GM19452 (cell line): ENCODE measurements around the gene TSC2.

Experiments
- ATAC-seq: cut with Tn5 transposase; IDR thresholded peaks from one replicate; pipeline ENCODE4 v1.9.1; 2021; ENCODE audit not compliant: unreplicated experiment

The TSC2 gene

DNA sequence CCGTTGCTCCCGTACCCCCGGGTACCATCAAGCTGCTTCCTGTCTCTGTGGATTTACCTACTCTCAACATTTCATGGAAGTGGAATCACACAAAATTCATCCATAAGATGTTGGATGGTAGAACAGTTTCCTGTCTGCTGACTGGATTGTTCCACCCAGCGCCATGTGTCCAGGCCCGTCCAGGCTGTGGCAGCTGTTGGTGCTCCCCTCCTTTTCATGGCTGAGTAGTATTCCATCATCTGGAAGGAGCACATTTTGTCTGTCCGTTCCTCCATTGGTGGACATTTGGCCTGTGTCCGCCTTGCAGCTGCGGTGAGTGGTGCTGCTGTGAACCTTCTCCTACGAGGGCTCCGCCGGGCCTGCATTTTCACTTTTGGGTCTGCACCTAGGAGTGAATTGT lies 18.4 kb downstream of the TSC2 start:
- no peak for ATAC-seq

DNA sequence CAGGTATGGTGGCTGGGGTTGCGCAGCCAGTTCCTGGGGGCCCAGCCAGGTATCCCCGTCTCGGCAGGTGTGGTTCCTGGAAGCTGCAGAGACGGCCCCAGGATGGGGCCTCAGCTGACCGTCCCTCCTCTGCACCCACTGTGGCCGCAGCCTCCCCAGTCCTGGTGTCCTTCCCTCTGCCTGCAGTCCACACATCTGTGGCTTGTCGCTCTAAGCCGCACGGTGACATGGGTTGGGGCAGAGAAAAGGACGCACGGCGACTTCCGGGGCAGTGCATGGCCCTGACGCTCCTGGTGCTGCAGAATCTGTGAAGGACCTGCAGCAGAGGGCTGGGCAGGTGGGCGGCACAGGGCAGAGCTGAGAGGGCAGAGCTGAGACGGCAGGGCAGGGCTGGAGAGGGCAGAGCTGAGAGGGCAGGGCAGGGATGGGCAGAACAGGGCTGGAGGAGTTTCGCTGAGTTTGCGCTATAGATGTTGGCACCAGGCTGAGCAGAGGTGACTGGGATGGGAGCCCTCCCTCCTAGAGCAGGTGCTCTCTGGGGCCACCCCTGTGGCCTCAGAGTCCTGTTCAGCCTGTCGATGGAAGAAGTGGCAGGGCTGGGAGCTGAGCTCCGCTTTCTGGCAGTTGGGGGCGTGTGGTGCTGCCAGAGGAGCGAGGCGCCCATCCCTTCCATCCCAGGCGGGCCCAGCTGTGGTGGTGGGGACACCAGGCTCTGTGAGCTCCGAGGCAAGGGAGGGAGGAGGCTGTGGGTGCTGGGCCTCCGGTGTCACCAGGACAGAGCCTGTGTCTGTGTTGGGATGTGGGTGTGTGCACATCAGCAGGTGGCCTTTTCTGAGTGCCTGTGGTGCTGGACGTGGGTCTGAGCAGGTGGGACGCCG lies 23.0 kb downstream of the TSC2 start:
- no peak for ATAC-seq

DNA sequence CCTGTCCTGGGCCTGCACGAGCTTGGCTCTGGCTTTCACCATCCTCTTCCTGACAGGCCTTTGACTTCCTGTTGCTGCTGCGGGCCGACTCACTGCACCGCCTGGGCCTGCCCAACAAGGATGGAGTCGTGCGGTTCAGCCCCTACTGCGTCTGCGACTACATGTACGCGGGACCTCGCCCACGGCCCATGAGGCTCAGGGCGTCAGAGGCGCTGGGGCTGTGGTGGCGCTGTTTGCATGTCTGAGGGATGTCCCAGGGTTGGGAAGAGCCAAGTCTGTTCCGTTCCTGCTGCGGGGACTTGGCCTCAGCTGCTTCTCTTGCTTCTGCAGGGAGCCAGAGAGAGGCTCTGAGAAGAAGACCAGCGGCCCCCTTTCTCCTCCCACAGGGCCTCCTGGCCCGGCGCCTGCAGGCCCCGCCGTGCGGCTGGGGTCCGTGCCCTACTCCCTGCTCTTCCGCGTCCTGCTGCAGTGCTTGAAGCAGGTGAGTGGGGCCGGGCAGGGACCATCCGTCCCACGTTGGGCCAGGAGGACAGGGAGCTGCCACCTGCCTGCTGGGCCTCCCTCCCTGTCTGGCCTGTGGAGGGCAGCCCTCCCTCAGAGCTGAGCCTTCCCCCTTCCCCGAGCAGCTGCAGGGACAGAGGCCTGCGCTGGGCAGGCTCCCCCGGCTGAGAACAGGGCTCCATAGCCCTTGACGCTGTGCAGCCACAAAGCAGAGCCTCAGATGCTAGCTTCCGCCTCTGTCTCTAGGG lies 23.8 kb downstream of the TSC2 start:
- no peak for ATAC-seq

DNA sequence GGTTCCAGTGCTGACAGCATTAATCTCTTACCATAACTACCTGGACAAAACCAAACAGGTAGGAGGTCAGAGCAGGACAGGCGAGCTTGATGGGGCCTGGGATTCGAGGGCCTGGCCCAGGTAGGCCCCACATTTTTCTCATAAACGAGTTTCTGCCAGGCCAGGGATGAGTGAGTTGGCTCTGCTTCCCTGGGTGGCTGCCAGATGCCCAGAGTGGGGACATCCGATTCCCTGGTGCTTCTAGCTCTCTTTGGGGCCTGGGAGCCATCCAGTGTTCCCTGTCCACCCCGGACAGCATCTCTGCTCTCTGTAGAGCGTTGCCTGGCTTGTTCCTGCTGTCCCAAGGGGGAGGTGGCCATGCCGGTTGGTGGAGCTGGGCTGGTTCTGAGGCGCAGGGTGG lies 25.1 kb downstream of the TSC2 start:
- ATAC-seq, result no peak

DNA sequence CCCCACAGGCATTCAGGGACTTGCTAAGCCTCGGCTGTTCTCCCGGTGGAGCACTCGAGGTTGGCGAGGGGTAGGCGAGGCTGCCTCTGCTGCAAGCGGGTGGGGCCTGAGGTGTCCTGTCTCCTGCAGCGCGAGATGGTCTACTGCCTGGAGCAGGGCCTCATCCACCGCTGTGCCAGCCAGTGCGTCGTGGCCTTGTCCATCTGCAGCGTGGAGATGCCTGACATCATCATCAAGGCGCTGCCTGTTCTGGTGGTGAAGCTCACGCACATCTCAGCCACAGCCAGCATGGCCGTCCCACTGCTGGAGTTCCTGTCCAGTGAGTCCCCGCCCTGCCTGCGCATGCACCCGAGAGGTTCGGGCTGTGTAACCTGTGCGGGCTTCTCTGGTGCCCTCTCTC lies 26.3 kb downstream of the TSC2 start:
- no peak for ATAC-seq

DNA sequence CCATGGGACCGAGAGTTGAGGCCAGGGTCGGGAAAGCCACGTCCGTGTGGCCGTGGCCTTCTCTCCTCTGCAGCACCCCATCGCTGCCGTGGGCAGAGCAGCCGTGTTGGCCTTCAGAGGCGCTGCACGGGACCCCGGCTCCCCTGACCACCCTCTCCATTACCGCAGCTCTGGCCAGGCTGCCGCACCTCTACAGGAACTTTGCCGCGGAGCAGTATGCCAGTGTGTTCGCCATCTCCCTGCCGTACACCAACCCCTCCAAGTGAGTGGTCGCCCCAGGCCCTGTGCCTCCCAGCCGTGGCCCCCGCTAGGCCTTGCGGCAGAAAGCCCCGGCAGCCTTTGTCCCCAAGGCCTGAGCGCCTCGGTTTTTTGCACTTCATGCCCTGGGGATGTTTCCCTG lies 27.8 kb downstream of the TSC2 start:
- no peak for ATAC-seq

DNA sequence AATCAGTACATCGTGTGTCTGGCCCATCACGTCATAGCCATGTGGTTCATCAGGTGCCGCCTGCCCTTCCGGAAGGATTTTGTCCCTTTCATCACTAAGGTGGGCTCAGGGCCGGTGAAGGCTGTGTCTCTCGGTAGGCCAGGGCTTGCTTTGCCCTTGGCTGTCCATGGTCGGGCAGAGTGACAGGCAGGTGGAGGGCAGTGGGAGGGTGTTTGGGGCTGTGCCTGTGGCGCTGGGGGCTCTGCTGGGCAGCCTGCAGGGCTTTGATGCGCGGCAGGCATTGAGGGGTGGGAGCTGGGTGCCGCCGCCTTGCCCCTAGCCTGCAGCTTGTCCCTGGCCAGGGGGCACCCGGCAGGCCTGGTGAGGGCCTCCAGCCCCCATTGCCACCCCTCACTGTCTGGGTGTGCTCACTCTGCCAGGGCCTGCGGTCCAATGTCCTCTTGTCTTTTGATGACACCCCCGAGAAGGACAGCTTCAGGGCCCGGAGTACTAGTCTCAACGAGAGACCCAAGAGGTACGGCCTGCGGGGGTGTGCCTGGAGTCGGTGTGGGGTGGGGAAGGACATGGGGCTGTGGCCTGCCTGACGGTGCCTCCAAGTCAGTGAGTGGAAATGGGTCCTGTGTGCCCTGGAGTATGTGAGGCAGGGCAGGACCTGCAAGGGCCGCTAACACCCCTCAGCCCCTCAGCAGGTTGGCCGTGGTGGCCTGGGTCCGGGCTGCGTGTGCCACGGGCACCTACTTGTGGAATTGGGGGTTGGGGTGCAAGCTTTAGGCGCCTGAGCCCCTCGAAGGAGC lies 28.5 kb downstream of the TSC2 start:
- no peak for ATAC-seq

DNA sequence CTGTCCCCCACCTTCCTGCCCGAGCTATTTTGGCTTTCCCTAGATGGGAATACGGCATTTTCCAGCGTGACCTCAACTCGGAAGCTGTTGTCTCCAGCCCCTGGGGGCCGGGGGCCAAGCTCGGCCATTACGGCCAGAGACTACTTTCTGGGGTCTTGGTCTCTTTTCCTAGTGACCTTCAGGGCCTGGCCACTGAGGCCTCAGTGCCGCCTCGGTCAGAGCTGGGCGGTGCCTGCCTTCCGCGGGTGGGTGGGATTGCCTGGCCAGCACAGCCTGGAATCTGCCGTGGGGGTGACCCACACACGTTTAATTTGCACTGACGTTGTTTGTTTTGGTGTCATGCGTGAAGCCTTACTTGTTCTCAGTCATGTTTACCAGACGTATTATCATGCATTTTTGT lies 29.2 kb downstream of the TSC2 start:
- ATAC-seq, result no peak

DNA sequence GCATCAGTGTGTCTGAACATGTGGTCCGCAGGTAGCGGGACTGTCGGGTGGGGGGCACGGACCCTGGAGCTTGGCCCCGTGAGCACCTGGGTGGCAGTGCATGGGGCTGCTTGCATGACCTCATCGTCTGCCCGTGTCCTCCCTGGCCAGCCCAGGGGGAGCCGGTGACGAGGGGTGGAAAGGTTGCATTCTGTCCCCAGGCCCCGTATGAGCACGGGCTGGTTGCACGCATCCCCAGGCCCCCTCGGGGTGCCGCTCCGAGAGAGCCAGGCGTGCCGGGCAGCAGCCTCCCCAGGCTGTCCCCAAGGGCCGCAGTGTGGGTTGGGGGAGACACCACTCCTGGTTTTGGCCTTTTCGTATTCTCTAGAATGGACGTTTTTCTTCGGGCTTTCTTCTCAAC lies 29.9 kb downstream of the TSC2 start:
- ATAC-seq, result no peak

DNA sequence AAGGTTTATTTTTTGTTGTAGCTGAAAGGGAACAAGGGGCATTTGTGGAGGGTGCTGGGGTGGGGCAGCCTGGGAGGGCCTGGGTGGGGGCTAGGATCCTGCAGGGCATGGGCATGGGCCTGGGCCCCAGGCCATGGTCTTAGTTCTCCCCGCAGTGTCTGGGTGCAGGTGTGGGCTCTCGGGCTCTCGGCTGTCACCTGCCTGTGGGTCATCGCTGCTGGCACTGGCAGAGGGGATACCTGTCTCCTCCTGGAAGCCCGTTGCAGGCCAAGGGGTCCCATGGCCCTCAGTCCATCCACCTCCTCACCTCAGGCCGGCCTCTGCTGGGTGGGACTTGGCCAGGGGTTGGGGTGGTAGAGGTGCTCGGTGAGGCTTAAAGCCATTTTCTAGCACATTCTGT lies 30.3 kb downstream of the TSC2 start:
- ATAC-seq, result no peak

DNA sequence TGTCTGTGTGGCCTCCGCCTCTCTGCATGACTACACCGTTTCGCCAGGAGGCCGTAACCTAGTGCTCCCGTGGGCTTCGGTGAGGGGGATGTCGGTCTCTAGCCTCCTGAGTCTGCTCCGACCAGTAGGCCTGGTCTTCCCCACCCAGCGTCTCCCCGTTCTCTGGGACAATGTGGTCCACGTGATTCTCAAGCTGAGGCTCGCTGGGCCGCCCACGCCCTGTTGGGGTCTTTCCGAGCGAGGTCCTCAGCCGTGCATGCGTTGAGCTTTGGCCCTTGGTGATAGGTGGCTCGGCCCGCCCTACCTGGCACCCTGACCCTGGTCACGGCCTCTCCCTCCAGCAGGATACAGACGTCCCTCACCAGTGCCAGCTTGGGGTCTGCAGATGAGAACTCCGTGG lies 30.9 kb downstream of the TSC2 start:
- no peak for ATAC-seq

DNA sequence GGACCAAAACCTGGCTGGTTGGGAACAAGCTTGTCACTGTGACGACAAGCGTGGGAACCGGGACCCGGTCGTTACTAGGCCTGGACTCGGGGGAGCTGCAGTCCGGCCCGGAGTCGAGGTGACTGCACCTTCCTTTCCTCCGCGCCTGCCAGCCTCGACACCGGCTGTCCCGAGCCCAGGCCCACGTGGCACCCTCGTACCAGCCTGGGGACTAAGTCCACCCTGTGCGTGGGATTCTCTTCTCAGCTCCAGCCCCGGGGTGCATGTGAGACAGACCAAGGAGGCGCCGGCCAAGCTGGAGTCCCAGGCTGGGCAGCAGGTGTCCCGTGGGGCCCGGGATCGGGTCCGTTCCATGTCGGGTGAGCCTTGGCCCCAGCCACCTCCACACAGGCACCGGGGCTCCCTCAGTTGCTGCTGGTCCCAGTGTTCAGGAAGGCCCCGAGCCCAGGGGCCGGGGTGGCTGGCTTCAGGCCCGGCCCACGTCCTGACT lies 31.6 kb downstream of the TSC2 start:
- ATAC-seq, result no peak

DNA sequence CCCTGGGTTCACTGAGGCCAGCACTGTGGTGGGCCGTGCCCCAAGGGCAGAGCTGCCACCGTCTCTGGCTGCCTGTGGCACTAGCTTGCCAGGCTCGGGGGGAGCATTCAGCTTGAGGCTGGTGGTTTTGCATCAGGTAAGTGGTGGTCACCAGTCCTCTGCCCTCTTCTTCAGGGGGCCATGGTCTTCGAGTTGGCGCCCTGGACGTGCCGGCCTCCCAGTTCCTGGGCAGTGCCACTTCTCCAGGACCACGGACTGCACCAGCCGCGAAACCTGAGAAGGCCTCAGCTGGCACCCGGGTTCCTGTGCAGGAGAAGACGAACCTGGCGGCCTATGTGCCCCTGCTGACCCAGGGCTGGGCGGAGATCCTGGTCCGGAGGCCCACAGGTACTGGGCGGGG lies 32.2 kb downstream of the TSC2 start:
- no peak for ATAC-seq

DNA sequence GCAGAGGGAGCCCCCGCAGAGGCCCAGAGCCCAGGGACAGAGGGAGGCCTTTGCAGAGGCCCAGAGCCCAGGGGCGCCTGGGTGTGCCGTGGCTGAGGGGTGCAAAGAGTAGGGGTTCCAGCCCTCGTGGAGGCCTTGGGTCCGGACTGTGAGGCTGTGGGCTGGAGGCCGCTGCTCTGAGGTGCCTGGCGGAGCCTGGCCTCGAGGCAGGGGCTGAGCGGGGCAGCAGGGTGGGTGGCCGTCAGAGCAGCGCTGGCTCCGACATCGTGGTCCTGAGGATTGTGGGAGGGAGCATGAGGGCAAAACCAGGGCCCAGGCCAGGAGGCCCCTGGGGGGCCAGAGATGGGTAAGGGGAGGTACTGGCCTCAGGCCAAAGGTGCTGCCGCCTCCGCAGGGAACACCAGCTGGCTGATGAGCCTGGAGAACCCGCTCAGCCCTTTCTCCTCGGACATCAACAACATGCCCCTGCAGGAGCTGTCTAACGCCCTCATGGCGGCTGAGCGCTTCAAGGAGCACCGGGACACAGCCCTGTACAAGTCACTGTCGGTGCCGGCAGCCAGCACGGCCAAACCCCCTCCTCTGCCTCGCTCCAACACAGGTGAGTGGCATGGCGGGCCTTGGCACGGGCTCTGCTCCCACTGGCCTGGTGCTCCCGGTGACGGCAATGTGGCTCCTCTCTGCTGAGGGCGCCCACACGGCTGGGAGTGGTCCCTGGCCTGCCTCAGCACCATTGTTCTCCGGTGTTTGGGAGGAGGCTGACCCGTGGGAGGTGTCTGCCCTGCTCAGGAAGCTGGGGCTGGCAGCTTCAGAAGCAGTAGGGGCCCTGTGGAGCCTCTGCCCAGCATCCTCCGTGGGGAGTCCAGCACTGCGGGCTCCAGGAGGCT lies 33.7 kb downstream of the TSC2 start:
- no peak for ATAC-seq

DNA sequence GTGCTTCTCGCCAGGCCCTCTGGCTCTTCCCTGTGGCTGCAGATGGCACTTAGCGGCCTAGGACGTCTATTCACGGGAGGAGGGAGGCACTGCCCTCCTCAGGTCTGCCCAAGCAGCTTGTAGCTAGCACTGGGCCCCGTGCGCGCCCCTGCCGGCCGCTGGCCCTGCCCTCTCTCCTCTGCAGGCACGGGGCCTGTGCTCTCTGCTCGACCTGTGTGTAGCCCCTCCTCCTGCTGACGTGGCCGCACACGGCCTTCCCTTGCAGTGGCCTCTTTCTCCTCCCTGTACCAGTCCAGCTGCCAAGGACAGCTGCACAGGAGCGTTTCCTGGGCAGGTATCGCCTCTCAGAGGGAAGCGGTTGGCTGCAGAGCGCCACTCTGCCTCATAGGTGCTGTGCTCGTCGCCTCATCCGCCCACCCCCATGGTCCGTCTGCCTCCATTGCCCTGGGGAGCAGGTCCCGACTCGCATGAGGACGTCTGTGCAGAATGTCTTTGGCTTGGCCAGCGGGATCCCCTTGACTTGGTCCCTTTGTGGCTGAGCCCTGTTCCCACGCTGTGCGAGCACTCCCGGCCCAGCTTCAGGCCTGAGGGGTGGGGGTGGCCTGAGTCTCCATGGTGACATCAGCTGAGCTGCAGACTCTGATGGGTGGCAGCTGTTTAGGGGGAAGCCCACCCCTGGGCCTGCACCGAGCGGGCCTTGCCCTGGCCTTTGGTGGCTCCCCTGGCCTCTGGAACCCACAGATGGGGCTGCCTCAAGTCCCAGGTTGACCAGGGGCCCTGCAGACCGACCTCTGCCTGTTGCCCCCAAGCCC lies 34.6 kb downstream of the TSC2 start:
- ATAC-seq, result no peak

DNA sequence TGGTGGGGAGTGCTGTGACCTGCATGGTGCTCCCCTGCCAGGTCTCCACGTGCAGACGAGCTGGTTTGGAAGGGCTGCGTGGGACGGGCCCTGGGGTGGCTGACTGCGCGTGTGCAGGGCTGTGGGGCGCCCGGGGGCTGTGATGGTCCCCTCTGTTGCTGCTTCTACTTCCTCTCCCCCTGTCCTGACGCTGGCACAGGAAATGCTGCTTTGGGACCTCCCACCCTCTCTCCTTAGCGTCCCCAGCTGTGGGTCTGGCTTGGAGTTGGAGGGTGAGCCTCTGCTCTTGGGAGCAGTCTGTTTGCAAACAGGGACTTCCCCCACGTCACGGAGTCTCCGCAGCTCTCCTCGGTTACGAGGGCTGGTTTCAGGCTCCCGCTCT lies 35.2 kb downstream of the TSC2 start:
- no peak for ATAC-seq

DNA sequence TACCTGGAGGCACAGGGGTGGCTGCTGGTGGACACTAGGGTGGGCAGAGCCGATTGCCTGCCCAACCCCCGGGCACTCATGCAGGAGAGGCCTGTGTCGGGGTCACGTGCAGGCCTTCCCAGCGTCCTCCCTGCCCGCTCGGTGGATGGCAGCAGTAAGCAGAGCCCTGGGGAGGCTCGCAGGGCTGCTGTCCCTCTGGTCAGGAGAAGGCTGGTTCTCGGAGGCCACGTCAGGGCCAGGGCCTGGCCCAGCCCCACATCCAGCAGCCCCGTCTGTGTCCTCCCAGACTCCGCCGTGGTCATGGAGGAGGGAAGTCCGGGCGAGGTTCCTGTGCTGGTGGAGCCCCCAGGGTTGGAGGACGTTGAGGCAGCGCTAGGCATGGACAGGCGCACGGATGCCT lies 35.6 kb downstream of the TSC2 start:
- no peak for ATAC-seq

DNA sequence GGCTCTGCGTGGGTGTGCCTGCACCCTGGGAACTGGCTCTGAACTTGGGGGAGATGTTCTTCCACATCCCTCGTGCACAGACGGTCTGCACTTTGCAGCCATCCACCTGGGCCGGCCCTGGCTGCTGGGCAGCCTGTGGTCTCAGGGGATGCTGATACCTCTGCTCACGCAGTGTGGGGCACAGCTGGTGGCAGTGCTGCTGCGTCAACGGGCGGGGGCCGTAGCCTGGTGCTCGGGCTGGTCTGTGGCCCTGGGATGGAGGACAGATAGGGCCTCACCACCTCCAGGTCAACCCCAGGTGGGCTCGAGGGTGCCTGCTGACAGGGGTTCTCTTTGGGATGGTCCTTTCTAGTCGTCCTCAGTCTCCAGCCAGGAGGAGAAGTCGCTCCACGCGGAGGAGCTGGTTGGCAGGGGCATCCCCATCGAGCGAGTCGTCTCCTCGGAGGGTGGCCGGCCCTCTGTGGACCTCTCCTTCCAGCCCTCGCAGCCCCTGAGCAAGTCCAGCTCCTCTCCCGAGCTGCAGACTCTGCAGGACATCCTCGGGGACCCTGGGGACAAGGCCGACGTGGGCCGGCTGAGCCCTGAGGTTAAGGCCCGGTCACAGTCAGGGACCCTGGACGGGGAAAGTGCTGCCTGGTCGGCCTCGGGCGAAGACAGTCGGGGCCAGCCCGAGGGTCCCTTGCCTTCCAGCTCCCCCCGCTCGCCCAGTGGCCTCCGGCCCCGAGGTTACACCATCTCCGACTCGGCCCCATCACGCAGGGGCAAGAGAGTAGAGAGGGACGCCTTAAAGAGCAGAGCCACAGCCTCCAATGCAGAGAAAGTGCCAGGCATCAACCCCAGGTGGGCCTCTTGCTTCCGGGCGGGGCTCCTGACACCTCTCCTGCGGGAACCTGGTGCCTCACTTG lies 36.3 kb downstream of the TSC2 start:
- no peak for ATAC-seq
